Ecto neural progenitor cell (in vitro differentiated cells): Measurements from ENCODE around the gene VEPH1.

ENCODE experiments used
- DNase-seq: peaks from one replicate; pipeline ENCODE4 v3.0.0-alpha.2; 2018; ENCODE audit warnings: low spot score

Gene VEPH1

GRCh38 chr3:157428853-157429252 is 74.4 kb downstream of the VEPH1 start:
- DNase-seq, result no peak

- DNase-seq, result no peak
Observed at GRCh38 chr3:157427901-157428300, 75.3 kb downstream of the VEPH1 start.

DNA sequence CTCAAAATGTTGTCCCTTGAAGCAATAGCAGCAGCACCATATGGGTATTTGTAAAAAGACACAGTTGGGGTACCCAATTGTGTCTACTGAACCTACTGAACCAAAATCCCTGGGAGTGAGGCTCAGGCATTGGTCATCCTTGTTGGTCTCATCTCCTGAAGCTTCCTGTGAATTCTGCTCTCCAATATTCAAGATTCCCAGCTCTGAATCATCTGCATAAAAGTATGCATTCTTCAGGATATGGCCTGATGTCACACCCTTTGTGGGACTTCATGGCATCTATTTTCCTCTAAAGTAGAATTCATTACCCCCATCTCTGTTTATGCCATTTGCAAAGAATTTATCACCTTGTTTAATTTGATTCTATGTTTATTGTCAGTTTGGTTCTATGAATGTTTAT is 79.9 kb downstream of the VEPH1 start:
- DNase-seq, result no peak

DNA sequence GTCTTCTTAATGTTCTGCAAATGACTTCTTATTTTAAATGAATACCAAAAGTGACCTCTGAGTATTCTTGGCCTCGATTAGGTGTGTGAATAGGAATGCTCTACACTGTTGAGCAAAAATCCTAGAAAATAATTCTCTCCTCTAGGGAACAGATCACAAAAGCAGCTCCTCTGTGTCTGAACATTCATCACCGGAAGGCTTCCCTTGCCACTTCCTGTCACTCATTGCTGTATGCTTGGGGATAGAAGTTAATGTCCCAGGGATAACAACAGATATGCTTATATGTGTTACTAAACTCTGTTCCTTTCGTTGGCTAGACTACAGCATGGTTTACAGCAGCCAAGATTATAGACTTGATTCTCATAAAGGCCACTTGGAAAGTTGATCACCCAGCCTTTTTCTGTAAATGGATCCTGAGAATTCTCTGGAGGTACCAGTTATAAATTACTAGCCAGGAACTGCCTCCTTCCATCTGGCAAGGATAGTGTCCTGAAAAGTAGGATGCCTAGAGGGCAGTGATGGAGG is 82.5 kb downstream of the VEPH1 start:
- no peak for DNase-seq

GRCh38 chr3:157418104-157418503 is 85.1 kb downstream of the VEPH1 start:
- no peak for DNase-seq

GRCh38 chr3:157417247-157417646 is 86.0 kb downstream of the VEPH1 start:
- no peak for DNase-seq

DNA sequence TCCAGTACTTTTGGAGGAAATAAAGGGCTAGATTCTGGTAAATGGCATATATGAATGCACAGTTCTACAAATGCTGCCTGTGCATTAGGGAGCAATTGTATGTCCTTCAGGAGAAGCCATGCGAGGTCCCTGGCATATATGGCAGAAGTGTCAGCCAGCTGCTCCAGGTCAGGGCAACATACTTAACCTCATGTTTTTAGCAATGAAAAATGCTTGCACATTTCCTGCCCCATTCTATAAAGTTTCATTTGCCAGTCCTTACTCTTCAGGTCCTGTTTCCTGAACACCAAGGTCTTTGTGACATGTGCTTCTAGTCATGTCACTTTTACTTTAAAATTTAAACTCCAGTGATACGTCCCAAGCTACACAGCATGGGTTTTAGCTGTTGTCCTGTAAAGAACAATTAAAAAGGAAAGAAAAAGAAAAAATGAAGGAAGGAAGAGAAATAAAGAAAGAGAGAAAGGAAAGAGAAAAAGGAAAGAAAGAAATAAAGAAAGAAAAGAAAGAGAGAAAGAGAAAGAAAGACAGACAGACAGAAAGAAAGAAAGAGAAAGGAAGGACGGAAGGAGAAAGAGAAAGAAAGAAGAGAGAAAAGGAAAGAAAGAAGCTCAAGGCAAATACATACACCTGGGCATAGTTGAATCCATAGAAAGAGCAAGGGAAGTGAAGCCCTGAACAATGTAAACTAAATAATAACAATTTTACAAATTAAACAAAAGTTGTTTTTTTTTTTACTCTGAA is 86.7 kb downstream of the VEPH1 start:
- DNase-seq, result no peak

GRCh38 chr3:157414861-157415260 is 88.4 kb downstream of the VEPH1 start:
- DNase-seq, result no peak

DNA sequence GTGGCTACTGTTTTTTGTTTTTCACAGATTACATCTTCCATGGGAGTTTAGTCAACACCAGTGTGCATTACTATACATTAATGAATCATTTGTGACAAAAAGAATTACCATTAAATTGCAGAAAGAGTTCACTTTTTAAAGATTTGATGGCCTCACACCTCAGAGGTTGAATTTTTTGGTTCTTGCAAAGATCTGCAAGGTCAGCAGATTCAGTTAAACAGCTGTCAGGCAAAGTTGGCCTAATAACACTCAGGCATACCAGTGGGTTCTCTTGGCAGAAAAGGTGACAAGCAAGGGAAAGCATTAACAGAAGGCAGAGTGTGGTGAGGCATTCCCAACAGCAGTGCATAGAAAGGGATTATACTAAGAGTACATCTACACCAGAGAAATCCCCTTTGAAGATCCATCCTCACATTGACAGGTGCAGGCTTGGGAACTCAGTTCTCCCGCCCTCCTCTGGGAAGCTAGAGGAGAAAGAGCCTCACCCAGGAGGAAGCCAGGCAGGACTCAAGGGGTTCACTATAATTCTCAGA is 90.8 kb downstream of the VEPH1 start:
- no peak for DNase-seq

DNA sequence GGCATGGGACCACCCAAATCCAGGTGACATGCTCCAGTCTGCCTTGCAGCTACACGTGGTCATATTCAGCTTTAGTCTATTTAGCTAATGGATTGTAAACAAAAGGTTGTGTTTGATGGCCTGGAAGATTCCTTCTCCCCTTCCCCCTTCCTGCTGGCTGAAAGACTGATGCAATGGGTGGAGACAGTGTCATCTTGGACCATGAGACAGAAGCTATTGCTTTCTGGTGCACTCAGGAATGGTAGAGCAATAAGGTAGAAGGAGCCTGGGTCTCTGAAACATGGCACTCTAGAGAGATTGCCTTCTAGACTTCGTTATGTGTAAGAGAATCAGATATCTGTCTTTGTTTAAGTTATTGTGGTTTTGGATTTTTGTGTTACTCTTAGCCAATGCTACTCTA is 92.3 kb downstream of the VEPH1 start:
- DNase-seq, result no peak

DNA sequence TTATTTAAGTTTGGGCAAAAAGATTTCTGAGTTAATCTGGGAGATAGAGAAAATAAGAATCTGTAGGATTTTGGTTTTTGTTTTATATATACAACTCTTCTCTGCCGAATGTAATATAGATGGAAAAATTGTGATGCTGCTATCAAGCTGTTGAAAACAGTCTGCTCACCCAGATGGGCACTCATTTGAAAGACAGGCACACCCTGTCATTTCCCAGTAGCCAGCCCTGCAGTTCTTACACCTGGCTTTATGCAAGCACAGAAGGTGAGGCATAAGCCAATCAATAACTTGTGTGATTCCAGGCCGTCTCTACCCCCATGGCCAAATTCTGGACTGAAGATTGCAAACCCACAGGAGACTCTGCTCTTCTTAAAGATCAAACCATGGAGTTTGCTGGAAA is 93.7 kb downstream of the VEPH1 start:
- no peak for DNase-seq

DNA sequence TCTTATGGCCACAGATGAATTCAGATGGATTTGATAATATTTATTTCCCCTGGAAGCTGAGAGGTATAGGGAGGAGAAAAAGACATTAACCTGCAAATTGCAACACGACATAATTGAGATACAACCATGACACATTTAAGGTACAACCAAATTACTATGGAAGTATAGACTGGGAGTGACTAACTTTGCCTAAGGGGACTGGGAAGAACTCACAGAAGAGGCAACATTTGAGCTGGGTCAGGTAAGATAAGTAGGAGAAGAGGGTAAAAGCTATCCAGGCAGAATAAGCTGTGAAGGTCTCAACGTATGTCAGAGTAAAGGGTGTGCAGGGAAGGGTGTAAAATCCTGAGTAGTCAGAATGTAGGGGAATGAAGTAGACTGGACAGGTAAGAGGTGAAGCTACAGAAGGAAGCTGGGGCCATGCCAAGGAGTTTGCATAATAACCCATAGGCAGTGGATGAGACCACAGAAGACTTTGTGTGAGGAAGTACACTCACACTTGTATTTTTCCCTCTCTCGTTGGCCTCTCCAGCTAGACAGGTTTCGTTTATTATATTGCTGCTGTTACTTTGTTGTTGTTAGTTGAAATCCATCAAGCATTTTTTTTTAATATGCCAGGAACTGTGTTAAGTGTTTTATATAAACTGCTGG is 94.6 kb downstream of the VEPH1 start:
- DNase-seq, result no peak

GRCh38 chr3:157407769-157408168 is 95.4 kb downstream of the VEPH1 start:
- no peak for DNase-seq

DNA sequence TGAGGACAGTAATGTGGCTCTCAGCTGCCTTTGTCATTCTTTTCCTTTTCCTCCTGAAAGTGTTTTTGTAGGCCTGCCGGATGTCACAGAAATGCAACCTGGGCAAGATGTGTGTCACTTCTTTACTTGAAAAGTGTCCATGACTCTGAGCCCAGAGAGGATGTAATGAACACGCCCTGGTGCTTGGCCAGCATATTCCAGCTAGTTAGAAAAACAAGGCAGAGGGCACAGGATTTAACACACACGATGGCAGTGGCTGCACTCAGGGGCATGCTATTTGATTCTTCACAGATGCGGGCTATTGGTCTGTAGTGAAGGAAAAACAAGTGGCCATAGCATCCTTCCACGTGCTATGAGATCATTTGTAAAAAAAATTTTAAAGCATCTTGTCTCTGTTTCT is 96.8 kb downstream of the VEPH1 start:
- DNase-seq, result no peak

DNA sequence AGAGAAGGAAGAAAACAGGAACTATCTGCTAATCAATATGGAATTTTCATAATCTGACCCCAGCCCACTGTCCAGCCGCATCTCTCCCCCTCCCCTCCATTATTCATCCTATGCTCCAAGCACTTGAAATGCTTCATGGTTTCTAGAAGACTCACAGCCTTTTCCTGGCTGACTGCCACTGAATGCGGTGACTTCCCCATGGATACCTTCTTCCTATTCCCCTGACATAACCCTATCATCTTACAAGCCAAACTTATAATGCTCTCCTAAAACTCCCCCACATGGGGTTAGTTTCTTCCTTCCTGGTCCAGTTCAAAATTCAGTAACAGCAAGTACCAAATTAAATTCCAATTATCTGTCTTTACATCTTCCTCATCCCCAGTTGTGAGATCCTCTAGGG is 97.8 kb downstream of the VEPH1 start:
- DNase-seq, result no peak

GRCh38 chr3:157404381-157404780 is 98.8 kb downstream of the VEPH1 start:
- DNase-seq, result no peak

DNA sequence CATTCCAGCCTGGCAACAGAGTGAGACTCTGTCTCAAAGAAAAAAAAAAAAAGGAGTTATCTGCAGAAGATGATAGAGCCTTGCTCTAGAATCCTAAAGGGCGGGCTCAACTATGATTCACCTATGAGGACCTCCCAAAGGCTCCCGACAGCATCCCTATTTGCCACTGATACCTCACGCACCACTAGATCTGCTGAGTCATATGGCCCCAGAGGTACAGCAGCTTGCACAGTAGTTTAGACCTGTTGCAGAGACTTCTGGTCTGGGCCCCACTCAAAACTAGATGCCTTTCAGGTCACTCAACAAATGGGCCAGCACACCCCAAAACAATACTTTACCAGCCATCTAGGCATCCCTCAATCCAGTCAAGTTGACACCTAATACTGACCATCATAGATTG is 104.6 kb downstream of the VEPH1 start:
- DNase-seq, result no peak

DNA sequence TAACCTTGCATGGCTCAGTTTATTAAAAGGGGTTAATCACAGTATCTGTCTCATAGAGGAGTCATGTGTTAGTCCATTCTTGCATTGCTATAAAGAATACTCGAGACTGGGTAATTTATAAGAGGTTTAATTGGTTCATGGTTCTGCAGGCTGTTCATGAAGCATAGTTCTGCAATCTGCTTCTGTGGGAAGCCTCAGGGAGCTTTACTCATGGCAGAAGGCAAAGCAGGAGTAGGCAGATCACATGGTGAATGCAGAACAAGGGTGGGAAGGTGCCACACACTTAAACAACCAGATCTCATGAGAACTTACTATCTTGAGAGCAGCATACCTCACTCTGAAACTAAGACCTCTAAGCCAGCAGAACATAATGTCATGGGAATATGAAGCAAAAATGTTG is 108.8 kb downstream of the VEPH1 start:
- no peak for DNase-seq

DNA sequence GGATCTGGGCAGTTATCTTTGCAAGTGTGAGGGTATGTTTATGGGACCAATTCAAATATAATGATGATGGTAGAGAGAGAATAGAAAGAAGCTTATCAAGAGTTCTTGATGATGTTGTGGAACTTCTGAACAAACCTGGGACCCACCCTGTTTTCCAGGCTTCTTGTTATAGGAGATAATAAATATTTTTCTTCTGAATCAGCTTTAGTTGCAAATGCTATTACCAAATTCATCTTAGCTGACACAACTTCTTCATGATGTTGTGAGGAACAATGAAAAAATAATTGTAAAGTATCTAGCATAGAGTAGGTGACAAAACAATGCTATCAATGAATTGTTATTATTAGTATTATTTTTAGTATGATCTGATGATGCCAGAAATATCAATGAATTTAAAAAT is 110.1 kb downstream of the VEPH1 start:
- no peak for DNase-seq

DNA sequence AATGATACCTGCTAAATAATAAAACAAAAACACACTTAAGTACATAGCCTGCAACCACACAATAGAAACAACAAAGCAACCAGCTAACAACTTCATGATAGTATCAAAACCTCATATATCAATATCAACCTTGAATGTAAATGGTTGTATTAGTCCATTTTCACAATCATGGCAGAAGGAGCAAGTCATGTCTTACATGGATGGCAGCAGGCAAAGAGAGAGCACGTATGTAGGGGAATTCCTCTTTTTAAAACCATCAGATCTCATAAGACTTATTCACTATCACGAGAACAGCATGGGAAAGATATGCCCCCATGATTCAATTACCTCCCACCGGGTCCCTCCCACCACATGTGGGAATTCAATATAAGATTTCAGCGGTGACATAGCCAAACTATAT is 111.1 kb downstream of the VEPH1 start:
- DNase-seq, result no peak

DNA sequence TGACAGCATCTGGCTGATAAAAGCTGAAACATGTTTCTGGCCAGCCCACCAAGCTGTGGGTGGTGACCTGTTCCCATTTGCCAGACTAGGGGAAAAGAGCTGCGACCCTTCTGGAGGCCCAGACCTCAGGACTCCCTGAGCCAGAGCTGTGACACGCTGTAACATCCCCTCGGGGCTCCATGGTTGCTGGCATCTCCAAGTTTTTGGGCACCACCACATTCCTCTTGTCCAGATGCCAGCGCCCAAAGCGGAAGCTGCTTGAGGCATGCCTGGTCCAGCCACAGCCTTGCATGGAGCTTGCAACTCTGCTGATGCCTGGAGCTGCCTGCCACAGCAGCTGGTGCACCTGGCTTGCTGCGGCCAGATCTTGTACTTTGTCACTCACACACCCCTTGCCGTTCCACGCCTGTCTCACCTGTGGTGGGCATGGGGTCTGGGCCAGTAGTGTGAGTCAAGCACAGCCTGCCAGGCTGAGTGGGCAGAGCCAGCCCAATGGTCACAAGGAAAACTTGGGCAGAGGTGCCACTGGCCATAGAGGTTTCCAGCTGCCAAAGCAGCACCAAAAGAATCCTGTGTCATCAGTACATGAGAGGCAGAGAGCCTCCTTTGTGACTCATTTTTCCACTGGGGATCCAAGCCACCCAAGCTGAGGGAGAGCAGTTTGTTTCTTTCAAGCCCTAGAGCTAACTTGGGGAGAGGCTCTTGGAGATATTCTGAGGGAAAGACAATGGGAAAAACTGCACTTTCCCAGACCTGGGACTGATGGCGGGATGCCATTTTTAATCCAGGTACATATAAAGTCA is 112.3 kb downstream of the VEPH1 start:
- no peak for DNase-seq

DNA sequence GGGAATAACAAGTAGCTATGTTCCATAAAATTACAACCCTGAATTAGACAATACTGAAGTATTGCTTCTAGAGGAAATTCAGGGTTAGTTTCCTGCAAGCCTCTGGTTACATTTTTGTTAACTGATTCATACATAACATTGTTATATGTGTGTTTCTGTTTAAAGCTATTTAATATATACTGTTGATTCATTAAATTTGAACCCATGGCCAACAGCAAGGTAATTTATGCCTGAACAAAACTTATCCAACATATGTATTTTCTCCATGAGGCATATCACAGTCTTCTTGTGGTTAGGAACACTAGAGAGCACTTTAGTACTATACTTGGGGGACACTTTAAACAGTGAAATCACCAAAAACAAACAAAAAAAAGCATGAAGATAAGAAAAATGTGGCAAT is 114.2 kb downstream of the VEPH1 start:
- no peak for DNase-seq
